HUES64 (cell line): ENCODE data around the gene PLEKHJ1.

Experiments
- H3K27ac ChIP-seq: 2 replicates; pipeline ENCODE4 v1.7.0; 2013; ENCODE audit warnings: low read depth, low read length, inconsistent platforms
- H3K27me3 ChIP-seq: 2 replicates; pipeline ENCODE4 v1.6.1; 2013; ENCODE audit warnings: mild to moderate bottlenecking, low read length; ENCODE audit not compliant: insufficient read depth
- H3K36me3 ChIP-seq: 2 replicates; pipeline ENCODE4 v1.6.1; 2013; ENCODE audit warnings: mild to moderate bottlenecking, low read length; ENCODE audit not compliant: insufficient read depth
- H3K4me1 ChIP-seq: 2 replicates; pipeline ENCODE4 v1.6.1; 2013; ENCODE audit warnings: mild to moderate bottlenecking, low read length, moderate library complexity; ENCODE audit not compliant: insufficient read depth
- H3K4me3 ChIP-seq: 2 replicates; pipeline ENCODE4 v1.5.1; 2013; ENCODE audit warnings: mild to moderate bottlenecking, low read length, moderate library complexity
- H3K9ac ChIP-seq: 2 replicates; pipeline ENCODE4 v1.6.1; 2013; ENCODE audit warnings: mild to moderate bottlenecking, low read depth, low read length
- H3K9me3 ChIP-seq: 2 replicates; pipeline ENCODE4 v1.6.1; 2013; ENCODE audit warnings: low read depth, low read length; ENCODE audit not compliant: insufficient read depth
- WGBS: fragments of 150-250, 120-280 bp; methylation state at CpG from one replicate; pipeline ENCODE4 v1.1.7; 2013; ENCODE audit warnings: missing lambda C conversion rate; 5-methylcytosine and 5-hydroxymethylcytosine counted together

The PLEKHJ1 gene

DNA sequence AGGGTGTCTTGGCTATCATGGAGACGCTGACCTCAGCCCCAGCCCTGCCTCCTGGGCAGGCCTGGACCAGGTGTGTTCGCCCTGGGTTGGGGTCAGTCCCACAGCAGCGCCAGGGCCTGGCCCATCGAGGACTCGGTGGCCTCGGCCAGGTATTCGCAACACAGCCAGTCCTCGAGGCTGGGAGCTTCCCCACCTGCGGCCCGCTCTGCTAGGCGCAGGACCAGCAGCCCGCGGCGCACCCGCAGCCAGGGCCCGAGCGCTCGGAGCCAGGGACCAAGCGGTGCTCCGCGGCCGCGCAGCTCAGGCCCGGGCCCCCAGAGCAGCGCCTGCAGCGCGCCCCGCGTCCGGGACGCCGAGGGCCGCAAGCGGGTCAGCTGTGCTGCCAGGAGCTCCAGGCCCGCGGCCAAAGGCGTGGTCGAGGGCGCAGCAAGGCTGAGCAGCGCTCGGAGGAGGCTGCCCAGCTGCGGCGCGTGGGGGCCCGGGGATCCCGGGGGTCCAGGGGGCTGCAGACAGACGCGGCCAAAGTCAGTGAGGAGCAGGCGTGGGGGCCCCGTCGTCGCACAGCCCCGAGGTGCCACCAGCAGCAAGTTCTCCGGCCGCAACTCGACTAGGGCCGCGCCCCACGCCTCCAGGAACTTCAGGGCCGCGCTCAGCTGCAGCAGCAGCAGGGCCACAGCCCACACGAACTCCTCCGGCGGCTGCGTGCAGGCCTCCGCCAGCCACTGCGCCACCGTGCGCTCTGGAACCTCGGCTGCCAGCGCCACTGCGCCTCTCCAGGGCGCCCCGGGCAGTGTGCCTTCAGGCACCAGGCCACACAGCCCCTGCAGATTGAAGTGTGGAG is 39.7 kb upstream of the PLEKHJ1 start:
- Histone ChIP-seq H3K36me3 (peaks cover 19% of the 10 kb centered on the region), H3K27me3 (no peaks in the 10 kb centered on the region), H3K9me3 (no peaks in the 10 kb centered on the region), H3K27ac (no peak overlapping the region; the same call in 1 of the 2 replicates), H3K4me1 (peaks cover 16% of the 10 kb centered on the region; the same call in 1 of the 2 replicates), H3K9ac (no peak overlapping the region), H3K4me3 (no peak overlapping the region)
- WGBS = 93% methylated on average over 74 of the region's 74 CpGs

DNA sequence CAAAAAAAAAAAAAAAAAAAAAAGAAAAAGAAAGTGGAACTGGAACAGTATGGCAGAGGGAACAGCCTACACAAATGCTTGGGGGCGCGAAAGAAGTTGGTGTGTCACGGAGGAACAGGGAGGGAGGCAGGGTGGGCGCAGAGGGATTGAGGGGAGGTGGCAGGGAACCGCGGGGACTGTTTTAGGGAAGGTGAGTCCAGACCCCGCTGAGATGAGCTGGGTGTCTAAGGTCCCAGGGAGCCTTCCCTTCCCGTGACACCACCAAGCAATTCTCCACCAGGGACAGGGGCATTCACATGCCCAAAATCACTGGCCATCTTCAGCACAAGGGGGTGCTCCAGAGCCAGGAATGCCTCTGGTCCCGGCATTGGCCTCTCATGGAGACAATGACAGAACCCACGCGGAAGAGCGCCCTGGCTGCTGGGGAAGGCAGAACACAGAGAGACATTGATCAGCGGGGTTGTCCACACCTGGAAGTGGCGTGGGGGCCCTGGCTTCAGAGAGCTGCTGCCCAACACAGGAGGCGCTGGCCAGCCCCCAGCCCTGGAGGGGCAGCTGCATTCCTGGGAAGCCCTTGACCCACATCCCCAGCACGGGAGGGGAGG is 38.9 kb upstream of the PLEKHJ1 start:
- Histone ChIP-seq H3K27ac (no peak overlapping the region; the same call in 1 of the 2 replicates), H3K36me3 (peaks cover 19% of the 10 kb centered on the region), H3K4me3 (no peak overlapping the region), H3K27me3 (no peaks in the 10 kb centered on the region), H3K9ac (no peak overlapping the region), H3K9me3 (no peaks in the 10 kb centered on the region), H3K4me1 (peaks cover 16% of the 10 kb centered on the region; the same call in 1 of the 2 replicates)
- WGBS = 71% methylated on average over 16 of the region's 16 CpGs

DNA sequence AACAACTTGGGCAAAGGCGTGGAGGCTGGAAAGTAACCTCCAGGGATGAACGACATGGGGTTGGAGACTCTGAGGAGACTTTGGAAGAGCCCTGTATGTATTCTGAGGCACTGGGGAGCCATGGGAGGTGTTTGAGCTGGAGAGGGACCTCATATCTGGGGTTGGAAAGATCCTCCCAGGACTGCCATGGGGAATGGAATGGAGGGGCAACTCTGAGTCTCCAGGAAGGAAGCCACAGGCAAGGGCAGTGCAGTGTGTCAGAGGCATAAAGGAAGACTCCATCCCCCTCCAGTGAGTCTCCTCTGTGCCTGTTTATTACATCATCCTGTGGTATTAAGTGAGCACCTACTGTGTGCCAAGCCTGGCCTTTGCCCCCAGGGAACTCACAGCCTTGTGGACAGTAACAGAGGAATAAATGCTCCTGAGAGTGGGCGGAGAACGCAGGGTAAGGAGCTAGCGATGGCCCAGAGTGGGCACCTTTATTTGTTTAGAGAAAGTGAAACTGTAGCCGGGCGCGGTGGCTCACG is 38.1 kb upstream of the PLEKHJ1 start:
- Histone ChIP-seq H3K9me3 (no peaks in the 10 kb centered on the region), H3K27ac (peak overlapping the region; percentile 34; the same call in 1 of the 2 replicates), H3K36me3 (peaks cover 19% of the 10 kb centered on the region), H3K4me3 (peak overlapping the region; percentile 22; the same call in 1 of the 2 replicates), H3K9ac (no peak overlapping the region), H3K4me1 (peaks cover 16% of the 10 kb centered on the region; the same call in 1 of the 2 replicates), H3K27me3 (no peaks in the 10 kb centered on the region)
- 91% methylated on average over 9 of the region's 9 CpGs for WGBS

DNA sequence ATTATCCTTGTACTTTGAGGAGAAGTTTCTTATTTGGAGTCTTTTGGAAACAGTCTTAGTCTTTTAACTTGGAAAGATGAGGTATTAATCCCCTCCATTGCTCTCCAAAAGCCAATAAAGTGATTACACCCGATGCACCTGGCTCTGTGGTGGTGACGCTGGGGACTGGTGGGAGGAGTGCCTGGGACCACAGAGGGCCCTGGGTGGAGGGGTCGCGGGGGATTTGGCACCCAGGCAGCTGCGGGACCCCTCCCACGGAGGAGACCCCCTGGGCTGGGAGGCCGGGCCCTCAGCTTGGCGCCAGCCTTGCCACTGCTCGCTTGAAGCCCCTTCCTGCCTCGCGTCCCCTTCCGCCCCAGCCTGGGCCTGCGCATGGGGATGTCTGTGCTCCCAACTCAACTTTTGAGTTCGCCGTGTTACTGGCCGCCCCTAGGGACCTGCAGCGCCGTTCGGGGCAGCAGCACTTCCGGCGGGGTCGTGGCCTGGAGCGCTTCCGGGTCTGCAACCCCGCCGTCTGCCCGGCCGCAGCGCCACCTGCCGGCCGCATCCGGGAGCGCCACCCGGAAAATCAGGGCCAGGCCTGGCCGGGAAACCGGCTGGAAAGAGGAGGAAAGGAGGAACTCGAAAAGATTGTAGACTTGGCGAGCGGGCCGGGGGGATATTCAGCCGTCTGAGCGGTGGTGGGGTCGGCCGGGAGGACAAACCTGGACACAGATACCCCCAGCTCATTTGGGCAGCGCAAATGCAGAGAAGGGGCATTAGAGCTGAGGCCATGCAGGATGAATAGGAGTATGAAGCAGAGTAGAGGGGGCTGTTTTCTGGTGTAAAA is 37.4 kb upstream of the PLEKHJ1 start:
- H3K27ac ChIP-seq = peak overlapping the region; percentile 92; the same call in 1 of the 2 replicates
- peaks cover 19% of the 10 kb centered on the region for H3K36me3 ChIP-seq
- peak overlapping the region; percentile 46; the same call in 1 of the 2 replicates for H3K9ac ChIP-seq
- H3K4me3 ChIP-seq = peak overlapping the region; percentile 22
- 13% methylated on average over 45 of the region's 45 CpGs for WGBS
- H3K9me3 ChIP-seq = no peaks in the 10 kb centered on the region
- peaks cover 18% of the 10 kb centered on the region; the same call in 1 of the 2 replicates for H3K4me1 ChIP-seq
- H3K27me3 ChIP-seq = no peaks in the 10 kb centered on the region

DNA sequence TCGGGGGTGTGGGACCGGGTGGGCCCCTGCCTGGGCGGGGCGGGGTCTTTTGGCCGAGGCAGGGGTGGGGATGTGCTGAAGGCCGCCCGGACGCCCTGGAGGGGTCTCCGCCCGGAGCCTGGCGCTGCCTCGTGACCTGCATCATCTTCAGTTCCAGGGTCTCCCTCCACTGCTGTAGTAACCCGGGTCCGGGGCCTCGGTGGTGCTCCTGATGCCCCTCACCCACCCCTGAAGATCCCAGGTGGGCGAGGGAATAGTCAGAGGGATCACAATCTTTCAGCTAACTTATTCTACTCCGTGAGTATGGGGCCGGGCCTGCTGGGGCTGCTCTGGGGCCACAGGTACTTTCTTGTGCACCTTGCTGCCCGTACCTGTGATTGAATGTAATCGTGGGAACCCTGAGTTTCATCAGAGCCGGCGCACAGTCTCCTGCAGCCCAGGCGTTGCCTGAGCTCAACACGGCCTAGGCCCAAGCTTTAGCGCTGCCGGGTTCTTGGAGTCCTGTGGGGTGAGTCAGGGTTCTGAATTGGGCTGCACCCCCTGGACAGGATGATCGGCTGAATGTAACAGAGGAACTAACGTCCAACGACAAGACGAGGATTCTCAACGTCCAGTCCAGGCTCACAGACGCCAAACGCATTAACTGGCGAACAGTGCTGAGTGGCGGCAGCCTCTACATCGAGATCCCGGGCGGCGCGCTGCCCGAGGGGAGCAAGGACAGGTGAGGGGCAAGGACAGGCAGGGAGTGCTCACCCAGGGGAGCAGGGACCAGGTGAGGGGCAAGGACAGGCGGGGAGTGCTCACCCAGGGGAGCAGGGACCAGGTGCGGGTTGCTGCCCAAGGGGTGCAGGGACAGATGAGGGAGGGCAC is 35.3 kb upstream of the PLEKHJ1 start:
- Histone ChIP-seq H3K9ac (peak overlapping the region; percentile 98), H3K9me3 (no peaks in the 10 kb centered on the region), H3K4me1 (peaks cover 19% of the 10 kb centered on the region; the same call in 1 of the 2 replicates), H3K4me3 (peak overlapping the region; percentile 100), H3K27ac (peak overlapping the region; percentile 85; the same call in 1 of the 2 replicates), H3K27me3 (no peaks in the 10 kb centered on the region), H3K36me3 (peaks cover 19% of the 10 kb centered on the region)
- 46% methylated on average over 43 of the region's 43 CpGs for WGBS

DNA sequence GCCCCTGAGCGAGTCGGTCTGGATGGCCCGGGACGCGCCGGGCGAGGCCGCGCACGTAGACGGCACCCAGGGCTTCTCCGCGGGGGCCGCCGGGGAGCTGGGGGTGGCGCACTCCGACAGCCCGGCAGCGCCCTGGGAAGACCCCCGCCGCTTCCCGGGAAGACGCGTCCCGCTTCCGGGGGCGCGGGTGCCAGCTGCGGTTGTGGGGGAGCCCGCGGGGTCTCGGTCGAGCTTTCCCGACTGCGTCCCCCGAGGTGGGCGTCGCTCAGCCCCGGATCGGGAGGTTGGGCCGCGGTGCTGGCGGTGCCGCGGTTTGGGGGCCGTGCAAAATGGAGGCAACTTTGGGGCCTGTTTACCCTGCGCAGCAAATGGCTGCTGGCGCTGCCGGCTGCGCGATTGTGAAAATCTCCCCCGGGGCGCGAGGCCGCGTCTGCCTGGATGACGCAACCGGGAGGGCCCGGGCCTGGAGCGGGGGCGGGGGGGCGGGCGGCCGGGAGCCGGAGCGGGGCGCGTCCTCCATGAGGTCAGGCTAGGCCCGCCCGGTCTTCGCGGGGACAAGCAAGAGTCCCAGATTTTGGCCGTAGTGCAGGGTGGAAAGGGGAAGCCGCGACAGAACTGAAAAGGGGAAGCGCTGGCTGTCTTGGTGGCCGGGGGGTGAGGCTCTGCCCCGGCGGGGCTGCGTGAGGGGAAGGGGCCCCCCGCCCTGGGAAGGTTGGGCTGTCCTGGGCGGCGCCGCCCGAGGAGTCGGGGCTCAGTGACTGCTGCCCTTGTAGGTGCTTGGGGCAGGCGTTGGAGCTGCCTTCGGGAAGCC is 34.5 kb upstream of the PLEKHJ1 start:
- Histone ChIP-seq H3K4me3 (peak overlapping the region; percentile 100), H3K27ac (peak overlapping the region; percentile 91), H3K36me3 (peaks cover 19% of the 10 kb centered on the region), H3K4me1 (peaks cover 19% of the 10 kb centered on the region; the same call in 1 of the 2 replicates), H3K9me3 (no peaks in the 10 kb centered on the region), H3K27me3 (no peaks in the 10 kb centered on the region), H3K9ac (peak overlapping the region; percentile 98)
- WGBS = under 1% methylated on average over 88 of the region's 88 CpGs

DNA sequence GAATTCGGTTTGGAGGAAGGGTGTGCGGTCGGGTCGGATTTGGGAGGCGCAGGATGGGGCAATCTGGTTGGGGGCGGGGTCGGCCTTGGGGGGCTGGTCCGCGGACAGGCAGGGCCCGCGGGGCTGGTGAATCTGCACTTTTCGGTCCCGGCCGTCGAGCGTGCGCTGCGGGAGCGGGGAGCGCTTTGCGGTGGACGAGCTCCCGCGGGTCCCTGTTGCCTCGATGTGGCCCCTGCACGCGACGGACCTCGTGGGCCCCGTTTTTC is 34.0 kb upstream of the PLEKHJ1 start:
- peaks cover 19% of the 10 kb centered on the region for H3K36me3 ChIP-seq
- peak overlapping the region; percentile 91 for H3K27ac ChIP-seq
- under 1% methylated on average over 30 of the region's 30 CpGs for WGBS
- H3K27me3 ChIP-seq = no peaks in the 10 kb centered on the region
- peak overlapping the region; percentile 100 for H3K4me3 ChIP-seq
- no peaks in the 10 kb centered on the region for H3K9me3 ChIP-seq
- H3K9ac ChIP-seq = peak overlapping the region; percentile 98
- H3K4me1 ChIP-seq = peaks cover 19% of the 10 kb centered on the region; the same call in 1 of the 2 replicates

DNA sequence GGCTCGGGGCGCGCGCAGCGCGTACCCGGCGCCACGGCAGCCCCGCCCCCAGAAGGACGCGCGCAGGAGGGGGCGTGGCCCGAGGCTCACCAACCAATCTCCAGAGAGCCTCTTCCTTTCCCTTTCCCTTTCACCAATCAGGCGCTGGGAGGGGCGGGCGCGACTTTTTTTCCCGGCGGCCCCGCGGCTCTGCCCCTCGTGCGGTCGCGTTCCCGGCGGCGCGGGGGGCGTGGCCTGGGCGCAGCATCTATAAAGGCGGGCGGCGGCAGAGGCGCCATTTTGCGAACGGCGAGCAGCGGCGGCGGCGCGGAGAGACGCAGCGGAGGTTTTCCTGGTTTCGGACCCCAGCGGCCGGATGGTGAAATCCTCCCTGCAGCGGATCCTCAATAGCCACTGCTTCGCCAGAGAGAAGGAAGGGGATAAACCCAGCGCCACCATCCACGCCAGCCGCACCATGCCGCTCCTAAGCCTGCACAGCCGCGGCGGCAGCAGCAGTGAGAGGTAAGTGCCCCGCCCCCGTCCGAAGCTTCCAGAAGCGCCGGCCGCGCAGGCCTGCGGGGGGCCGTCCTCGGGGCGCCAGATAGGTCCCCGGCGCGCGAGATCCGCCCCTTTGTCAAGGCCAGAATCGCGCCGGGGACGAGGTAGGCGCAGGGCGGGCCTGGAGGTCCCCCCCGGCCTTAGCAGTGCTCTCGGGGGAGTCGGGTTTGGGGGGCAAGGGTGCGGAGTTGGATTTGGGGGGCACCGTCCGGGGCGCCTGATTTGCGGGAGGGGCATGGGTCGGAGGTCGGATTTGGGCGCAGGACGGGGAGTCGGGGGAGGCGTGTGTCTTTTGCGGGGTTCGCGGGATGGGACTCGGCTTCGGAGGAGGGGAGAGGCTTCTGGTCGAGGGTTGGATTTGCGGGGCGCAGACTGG is 33.4 kb upstream of the PLEKHJ1 start:
- H3K4me3 ChIP-seq = peak overlapping the region; percentile 100
- H3K9ac ChIP-seq = peak overlapping the region; percentile 98
- peaks cover 19% of the 10 kb centered on the region; the same call in 1 of the 2 replicates for H3K4me1 ChIP-seq
- peak overlapping the region; percentile 91 for H3K27ac ChIP-seq
- H3K36me3 ChIP-seq = peaks cover 19% of the 10 kb centered on the region
- H3K9me3 ChIP-seq = no peaks in the 10 kb centered on the region
- under 1% methylated on average over 103 of the region's 103 CpGs for WGBS
- no peaks in the 10 kb centered on the region for H3K27me3 ChIP-seq

DNA sequence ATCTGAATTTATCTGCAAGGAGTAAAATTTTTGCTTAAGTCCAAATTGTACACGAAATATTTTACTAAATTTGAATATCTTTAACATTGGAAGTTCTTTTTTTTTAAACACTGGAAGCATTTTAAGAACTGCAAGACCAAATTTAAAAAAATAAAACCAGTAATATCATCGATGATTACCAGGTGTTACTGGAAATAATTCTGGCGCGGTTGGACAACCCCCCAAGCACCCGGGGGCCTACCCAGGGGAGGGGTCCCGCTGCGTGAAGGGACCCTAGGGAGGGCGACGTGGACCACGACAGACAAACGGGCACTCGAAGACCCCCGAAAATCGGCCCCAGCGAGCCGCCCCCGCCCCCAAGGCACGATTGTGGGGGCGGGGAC is 32.7 kb upstream of the PLEKHJ1 start:
- peak overlapping the region; percentile 60 for H3K27ac ChIP-seq
- no peaks in the 10 kb centered on the region for H3K9me3 ChIP-seq
- WGBS = 4% methylated on average over 18 of the region's 19 CpGs
- no peaks in the 10 kb centered on the region for H3K27me3 ChIP-seq
- H3K4me3 ChIP-seq = peak overlapping the region; percentile 100
- H3K36me3 ChIP-seq = peaks cover 19% of the 10 kb centered on the region
- H3K4me1 ChIP-seq = peaks cover 19% of the 10 kb centered on the region; the same call in 1 of the 2 replicates
- peak overlapping the region; percentile 75 for H3K9ac ChIP-seq
